Activated T-cell treated with anti-CD3 and anti-CD28 coated beads for 1 hour (primary cell): Measurements from ENCODE around the gene SEC16A.
"Not testable (repeated sequence)": the region's sequence is repeated elsewhere in the genome, so short reads cannot be mapped to it uniquely, and the experiment has no call there.

Experiments used
- DNase-seq: peaks from one replicate; pipeline ENCODE4 v3.0.0-alpha.2; 2020; ENCODE audit warnings: low read depth

SEC16A gene

GRCh38 chr9:136422876-136423275 lies 60.0 kb downstream of the SEC16A start:
- no peak for DNase-seq

GRCh38 chr9:136421791-136422190 lies 61.0 kb downstream of the SEC16A start:
- no peak for DNase-seq

- DNase-seq = no peak
These were observed 63.8 kb downstream of the SEC16A start for GRCh38 chr9:136419092-136419420.

GRCh38 chr9:136418182-136419091 lies 64.4 kb downstream of the SEC16A start:
- DNase-seq = no peak

GRCh38 chr9:136416914-136417313 lies 65.9 kb downstream of the SEC16A start:
- DNase-seq = no peak

- DNase-seq = no peak
These were observed 66.4 kb downstream of the SEC16A start for GRCh38 chr9:136416427-136416826.

- DNase-seq = no peak
These were observed 69.9 kb downstream of the SEC16A start for GRCh38 chr9:136412962-136413361.

- no peak for DNase-seq
These were observed 71.5 kb downstream of the SEC16A start for GRCh38 chr9:136411378-136411777.

- peak; percentile 95 for DNase-seq
These were observed 72.1 kb downstream of the SEC16A start, which contains the start of the genes ENTR1 and PMPCA for GRCh38 chr9:136410500-136411287. TSS of gene ENTR1 (minus strand) at chr9:136410614. CDS start at chr9:136410397, 217 bp downstream. TSS of gene PMPCA (plus strand) at chr9:136410658. CDS start at chr9:136410669, 11 bp downstream.

GRCh38 chr9:136409557-136410455 lies 73.0 kb downstream of the SEC16A start:
- no peak for DNase-seq

- no peak for DNase-seq
These were observed 74.9 kb downstream of the SEC16A start for GRCh38 chr9:136407911-136408310.

- DNase-seq = not testable (repeated sequence)
These were observed 75.8 kb downstream of the SEC16A start for GRCh38 chr9:136407061-136407460.

- DNase-seq = not testable (repeated sequence)
These were observed 76.9 kb downstream of the SEC16A start for GRCh38 chr9:136405904-136406303.

- DNase-seq = no peak
These were observed 77.4 kb downstream of the SEC16A start for GRCh38 chr9:136405481-136405880.

GRCh38 chr9:136404801-136405136 lies 78.1 kb downstream of the SEC16A start:
- no peak for DNase-seq

- no peak for DNase-seq
These were observed 78.7 kb downstream of the SEC16A start for GRCh38 chr9:136403915-136404800.

GRCh38 chr9:136403538-136403914 lies 79.3 kb downstream of the SEC16A start:
- DNase-seq = peak; percentile 47

GRCh38 chr9:136402067-136402466 lies 80.8 kb downstream of the SEC16A start:
- no peak for DNase-seq

GRCh38 chr9:136401173-136401922 lies 81.5 kb downstream of the SEC16A start:
- no peak for DNase-seq
